GM12872 (cell line): ENCODE results near the gene TNS1.

ENCODE experiments used
- TF ChIP-seq, protein P1 (sequence below): IDR thresholded peaks from 3 replicates; pipeline ENCODE4 v1.5.1; 2011; ENCODE audit warnings: low read depth, mild to moderate bottlenecking, low read length, moderate library complexity; ENCODE audit not compliant: insufficient read depth

TNS1 gene

GRCh38 chr2:217919204-217919603, 83.6 kb downstream of the TNS1 start:
- TF ChIP-seq, protein P1, sequence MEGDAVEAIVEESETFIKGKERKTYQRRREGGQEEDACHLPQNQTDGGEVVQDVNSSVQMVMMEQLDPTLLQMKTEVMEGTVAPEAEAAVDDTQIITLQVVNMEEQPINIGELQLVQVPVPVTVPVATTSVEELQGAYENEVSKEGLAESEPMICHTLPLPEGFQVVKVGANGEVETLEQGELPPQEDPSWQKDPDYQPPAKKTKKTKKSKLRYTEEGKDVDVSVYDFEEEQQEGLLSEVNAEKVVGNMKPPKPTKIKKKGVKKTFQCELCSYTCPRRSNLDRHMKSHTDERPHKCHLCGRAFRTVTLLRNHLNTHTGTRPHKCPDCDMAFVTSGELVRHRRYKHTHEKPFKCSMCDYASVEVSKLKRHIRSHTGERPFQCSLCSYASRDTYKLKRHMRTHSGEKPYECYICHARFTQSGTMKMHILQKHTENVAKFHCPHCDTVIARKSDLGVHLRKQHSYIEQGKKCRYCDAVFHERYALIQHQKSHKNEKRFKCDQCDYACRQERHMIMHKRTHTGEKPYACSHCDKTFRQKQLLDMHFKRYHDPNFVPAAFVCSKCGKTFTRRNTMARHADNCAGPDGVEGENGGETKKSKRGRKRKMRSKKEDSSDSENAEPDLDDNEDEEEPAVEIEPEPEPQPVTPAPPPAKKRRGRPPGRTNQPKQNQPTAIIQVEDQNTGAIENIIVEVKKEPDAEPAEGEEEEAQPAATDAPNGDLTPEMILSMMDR, result no peak

- TF ChIP-seq, protein P1, result 0 out of 3 replicates have a peak, but pooled peaks have one; percentile 31
Observed at GRCh38 chr2:217918308-217919024, 84.3 kb downstream of the TNS1 start.

- TF ChIP-seq, protein P1, result no peak
Observed at GRCh38 chr2:217916504-217917254, 86.1 kb downstream of the TNS1 start.

- TF ChIP-seq, protein P1, result no peak
Observed at GRCh38 chr2:217915706-217916105, 87.1 kb downstream of the TNS1 start.

- TF ChIP-seq, protein P1, result no peak
Observed at GRCh38 chr2:217914878-217915277, 87.9 kb downstream of the TNS1 start.

DNA sequence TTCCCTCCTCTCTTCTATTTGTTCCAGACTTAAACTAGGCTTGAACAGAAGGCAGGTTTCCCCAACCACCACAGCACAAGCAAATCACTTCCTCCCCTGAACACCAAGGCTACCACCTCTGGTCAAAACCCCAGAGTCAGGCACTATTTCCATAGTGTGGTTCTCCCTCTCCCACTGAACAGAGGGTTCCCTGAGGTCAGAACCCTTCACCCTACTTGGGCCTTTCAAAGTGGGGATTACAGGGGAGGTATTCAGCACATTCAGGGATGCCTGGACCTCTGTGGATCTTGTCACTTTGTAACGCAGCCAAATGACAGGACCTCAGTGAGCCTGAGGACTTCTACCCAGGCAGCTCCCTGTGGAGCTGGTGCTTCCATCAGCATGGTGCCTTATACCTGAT, 88.7 kb downstream of the TNS1 start:
- TF ChIP-seq, protein P1, result no peak

- TF ChIP-seq, protein P1, result no peak
Observed at GRCh38 chr2:217913436-217913835, 89.4 kb downstream of the TNS1 start.
